Endothelial cell of umbilical vein (primary cell): ENCODE measurements around the gene KHDC1.

Source experiments
- CTCF ChIP-seq, 2 donors: IDR thresholded peaks; 1 replicate in 1 of 2; 2 replicates in 1 of 2; pipeline ENCODE4 v1.5.1; 2011; ENCODE audit warnings: low read length in 2 of 2, mild to moderate bottlenecking in 2 of 2, moderate library complexity in 2 of 2, control low read depth in 1 of 2, inconsistent platforms in 1 of 2, low read depth in 1 of 2; ENCODE audit not compliant: insufficient read depth in 1 of 2; ENCODE audit errors: extremely low read depth in 1 of 2
- MYC ChIP-seq: IDR thresholded peaks from one replicate; pipeline ENCODE4 v1.6.1; 2011; ENCODE audit warnings: mild to moderate bottlenecking, low read depth, low read length
- POLR2A ChIP-seq: IDR thresholded peaks from 2 replicates; pipeline ENCODE4 v1.6.1; 2012; ENCODE audit warnings: low read depth, mild to moderate bottlenecking, control low read depth, low read length

GRCh38 chr6:73250016-73250415 is 13.0 kb downstream of the KHDC1 start:
- TF ChIP-seq POLR2A (no peak), MYC (no peak), CTCF (IDR thresholded peaks at IDR 0.05; ENCODE audit: extremely low read depth in 1 of 2, insufficient read depth in 1 of 2, low read depth in 1 of 2, low read length in 2 of 2) (no peak)
